T-helper 1 cell treated with Interleukin-12 subunit alpha and Interleukin-12 subunit beta and Interleukin-4 antibody, amounts not matched to agents 30 ng/mL and 1 ng/mL, for 36 hours (primary cell): ENCODE results near the gene HM13. TPM values are rescaled to one million over a fixed set of nuclear protein-coding genes. Genes with fewer than 3 reads are reported as not detected.
"Not testable (repeated sequence)": the region's sequence is repeated elsewhere in the genome, so short reads cannot be mapped to it uniquely, and the experiment has no call there.

Experiments used
- intact Hi-C: fragments of 100-400 bp; cut with micrococcal nuclease; formaldehyde crosslinking; loops from one replicate; pipeline ENCODE4 v1.15.1; 2024
- total RNA-seq: library from RNA; stranded (reverse); gene quantifications from 2 replicates; pipeline ENCODE4 v1.2.3, GENCODE V29; 2022

The HM13 gene
- total RNA-seq, 1 donor from 2014 or later: 203 TPM

DNA sequence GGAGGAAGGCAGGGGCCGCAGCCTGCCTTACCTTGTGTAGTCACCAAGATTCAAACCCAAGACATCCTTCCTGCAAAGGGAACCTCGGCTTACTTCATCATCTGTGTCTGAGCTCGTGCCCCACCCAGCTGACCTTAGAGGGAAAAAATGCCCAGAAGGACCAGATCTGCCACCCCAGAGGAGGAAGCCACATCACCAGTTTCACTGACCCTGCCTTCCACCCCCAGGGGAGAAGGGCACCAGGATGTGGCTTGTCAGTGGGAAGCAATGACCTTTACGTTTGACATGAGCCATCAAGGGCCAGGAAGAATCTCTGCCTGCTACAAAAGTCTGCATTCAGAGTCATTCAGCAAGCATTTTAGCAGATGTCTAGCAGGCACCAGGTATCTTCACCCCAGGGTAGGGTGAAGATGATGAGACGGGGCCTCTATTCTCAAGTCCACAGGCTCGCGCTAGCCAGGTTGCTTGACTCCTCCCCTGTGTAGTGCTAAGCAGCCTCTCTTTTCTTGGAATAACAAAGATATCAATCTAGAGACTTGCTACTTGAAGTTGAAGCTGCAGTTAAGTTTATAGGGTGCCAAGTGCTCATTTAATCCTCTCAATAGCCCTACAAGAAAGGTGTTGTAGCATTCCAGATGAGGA lies 28.1 kb downstream of the HM13 start:
- intact Hi-C loops: no loop called here

DNA sequence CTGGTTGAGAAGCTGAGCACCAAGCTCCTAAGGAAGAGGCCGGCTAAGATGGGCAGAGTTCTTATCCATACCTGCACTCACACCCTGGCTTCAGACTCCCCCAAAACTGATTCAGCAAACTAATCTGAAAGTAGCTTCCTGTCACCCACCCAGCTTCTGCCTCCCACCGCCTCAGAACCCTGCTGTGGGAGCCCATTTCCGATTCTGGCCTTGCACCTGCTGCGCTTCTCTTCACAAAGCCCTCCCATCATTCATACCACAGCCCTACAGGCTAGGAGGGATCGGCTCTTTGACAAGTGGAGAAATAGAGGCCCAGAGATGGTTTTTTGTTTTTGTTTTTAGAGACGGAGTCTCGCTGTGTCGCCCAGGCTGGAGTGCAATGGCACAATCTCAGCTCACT lies 28.7 kb downstream of the HM13 start:
- intact Hi-C loops: no loop called here

DNA sequence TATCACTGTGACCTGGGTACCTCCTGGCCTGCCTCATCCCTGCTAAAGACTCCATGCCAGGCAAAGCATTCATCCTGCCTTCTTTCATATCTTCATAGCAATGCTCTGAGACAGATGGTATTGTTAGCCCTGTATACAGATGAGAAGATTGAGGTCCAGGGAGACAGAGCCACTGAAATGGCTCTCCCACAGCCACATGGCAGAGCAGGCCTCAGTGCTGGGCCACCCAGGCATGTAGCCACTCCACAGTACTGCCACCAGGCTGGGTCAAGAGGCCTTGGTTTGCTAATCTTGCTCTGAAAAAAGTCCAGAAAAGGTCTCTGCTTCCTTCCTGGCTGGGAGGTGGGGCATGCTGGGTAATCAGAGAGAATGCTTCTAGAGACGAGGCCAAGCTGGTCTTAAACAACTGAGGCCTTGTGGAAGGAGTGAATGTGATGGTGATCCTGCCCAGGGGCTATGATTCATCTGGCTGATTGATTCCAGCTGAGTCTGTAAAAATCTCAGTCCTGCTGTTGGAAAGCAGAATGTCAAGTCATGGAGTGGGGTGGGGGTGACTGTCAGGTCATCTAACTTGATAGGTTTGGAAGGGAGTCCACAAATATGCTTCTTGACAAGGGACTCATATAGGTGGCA lies 29.8 kb downstream of the HM13 start:
- intact Hi-C loops: no loop called here

- intact Hi-C loops: no loop called here
These were observed 30.4 kb downstream of the HM13 start for GRCh38 chr20:31544600-31544999.

- intact Hi-C loops: not testable (repeated sequence)
These were observed 31.4 kb downstream of the HM13 start for GRCh38 chr20:31545621-31546040.

GRCh38 chr20:31547017-31547675 lies 32.9 kb downstream of the HM13 start:
- intact Hi-C loops: loop anchor here (1.0 kb wide), 1 partner anchor 33 kb away; the partner anchor contains the start of gene HM13

DNA sequence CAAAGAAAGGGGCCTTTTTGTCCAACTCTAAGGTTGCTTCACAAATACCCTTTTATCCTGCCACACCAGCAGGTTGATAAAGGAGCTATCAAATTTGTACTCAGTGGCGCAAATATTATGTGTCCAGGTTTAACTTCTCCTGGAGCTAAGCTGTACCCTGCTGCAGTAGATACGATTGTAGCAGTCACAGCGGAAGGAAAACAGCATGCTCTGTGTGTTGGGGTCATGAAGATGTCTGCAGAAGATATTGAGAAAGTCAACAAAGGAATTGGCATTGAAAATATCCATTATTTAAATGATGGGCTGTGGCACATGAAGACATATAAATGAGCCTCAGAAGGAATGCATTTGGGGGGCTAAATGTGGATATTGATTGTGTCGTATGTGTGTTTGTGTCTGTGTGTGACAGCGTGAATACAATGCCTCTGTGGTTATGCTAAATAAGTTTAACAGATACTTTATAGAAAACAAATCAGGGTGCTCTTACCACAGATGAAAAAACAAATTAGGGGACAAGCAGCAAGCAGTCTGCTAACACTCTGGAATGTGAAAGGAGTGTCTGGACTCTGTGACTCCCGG lies 33.6 kb downstream of the HM13 start:
- intact Hi-C loops: loop anchor here (1.0 kb wide), 1 partner anchor 34 kb away; the partner anchor contains the start of gene HM13

DNA sequence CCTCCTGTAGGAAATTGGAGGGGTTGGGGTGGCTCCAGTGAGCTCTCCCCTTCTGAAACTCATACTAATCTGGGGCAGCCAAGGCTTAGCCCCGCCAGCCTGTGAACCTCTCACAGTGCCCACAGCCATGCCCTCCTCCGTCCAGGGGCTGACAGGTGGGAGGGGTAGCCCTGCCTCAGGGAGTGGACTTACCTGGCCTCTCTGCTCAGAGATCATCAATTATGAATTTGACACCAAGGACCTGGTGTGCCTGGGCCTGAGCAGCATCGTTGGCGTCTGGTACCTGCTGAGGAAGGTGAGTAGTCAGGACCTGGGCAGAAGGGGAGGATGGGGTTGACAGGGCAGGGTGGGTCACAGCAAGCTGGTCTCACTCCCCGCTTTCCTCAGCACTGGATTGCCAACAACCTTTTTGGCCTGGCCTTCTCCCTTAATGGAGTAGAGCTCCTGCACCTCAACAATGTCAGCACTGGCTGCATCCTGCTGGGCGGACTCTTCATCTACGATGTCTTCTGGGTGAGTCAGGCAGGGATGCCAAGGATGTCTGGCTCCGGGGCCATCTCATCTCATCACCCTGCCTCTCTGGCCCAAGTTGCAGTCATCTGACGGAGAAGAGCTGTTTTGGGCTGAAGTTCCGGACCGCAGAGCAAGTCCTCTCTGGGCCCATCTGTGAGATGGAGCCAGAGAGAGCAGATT lies 34.7 kb downstream of the HM13 start:
- intact Hi-C loops: no loop called here

DNA sequence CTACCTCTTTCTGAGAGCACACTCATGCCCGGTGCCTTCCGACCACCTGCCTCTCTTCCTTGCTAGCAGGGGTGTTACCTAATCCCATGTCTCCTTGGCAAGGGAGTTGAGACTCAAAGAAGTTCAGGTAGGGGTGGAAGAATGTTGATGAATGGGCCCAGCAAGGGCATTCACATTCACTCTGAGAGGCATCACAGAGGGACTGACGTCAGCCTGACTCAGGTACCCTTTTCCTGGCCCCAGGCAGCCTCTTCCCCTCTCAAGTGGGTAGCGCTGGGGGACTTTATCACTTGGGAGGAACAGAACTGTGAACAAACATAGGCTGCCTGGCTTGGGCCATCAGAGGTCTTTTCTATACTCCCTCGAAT lies 35.3 kb downstream of the HM13 start:
- intact Hi-C loops: no loop called here

DNA sequence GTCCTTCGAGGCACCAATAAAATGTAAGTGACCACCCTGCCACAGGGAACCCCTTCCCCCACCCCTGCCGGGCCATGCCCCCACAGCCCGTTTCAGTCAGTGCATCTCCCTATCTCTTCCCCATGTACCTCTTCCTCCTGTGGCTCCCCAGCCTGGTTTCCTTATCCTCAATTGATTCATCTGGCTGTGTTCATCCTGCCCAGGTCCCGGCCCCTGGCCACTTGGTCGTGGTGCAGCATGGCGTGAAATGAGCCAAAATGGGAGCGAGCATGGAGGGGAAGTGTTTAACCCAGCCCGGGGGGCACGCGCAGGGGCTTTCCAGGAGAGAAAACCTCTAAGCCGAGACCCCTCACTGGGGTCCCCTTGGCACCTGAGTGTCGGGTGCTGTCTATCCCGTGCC lies 35.9 kb downstream of the HM13 start:
- intact Hi-C loops: no loop called here

- intact Hi-C loops: no loop called here
These were observed 37.2 kb downstream of the HM13 start for GRCh38 chr20:31551163-31552081.

GRCh38 chr20:31555203-31555775 lies 41.0 kb downstream of the HM13 start:
- intact Hi-C loops: no loop called here

GRCh38 chr20:31559704-31560093 lies 45.5 kb downstream of the HM13 start:
- intact Hi-C loops: loop anchor here (1.0 kb wide), 5 partner anchors 10 to 164 kb away; partner anchors contain the start of gene HM13

DNA sequence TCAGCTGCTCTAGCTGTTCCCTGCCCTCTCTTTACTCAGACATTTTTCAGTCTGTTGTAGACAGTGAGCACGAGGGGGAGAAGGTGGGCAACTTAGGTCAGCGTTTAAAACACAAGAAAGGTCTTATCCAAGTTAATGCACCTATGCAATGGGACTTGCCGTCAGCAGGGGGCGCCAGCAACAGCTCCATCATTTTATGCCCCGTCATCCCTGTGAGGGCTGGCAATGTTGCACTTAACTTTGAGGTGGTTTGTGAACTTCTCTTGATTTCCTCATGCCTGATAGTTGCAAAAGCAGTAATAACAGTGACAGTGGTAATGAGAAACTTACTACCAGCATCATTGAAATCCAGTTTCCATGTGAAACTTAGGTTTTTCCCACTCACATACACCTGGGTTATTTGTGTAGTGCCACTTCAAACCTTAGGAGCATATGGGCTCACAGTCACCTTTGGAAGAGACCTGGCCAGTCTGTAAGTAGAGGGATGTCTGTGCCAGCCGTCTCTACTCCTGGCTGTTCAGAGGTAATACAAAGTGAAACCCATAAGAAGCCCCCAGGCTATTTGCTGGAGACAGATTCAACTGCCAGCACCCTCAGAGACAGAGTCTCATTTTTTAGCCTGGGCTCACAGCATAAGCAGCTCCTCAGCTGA lies 46.0 kb downstream of the HM13 start:
- intact Hi-C loops: loop anchor here (1.0 kb wide), 5 partner anchors 9 to 163 kb away; partner anchors contain the start of gene HM13

- intact Hi-C loops: loop anchor here (1.0 kb wide), 5 partner anchors 8 to 162 kb away; partner anchors contain the start of gene HM13
These were observed 46.7 kb downstream of the HM13 start for GRCh38 chr20:31560746-31561598.

GRCh38 chr20:31562241-31562640 lies 48.0 kb downstream of the HM13 start:
- intact Hi-C loops: no loop called here

DNA sequence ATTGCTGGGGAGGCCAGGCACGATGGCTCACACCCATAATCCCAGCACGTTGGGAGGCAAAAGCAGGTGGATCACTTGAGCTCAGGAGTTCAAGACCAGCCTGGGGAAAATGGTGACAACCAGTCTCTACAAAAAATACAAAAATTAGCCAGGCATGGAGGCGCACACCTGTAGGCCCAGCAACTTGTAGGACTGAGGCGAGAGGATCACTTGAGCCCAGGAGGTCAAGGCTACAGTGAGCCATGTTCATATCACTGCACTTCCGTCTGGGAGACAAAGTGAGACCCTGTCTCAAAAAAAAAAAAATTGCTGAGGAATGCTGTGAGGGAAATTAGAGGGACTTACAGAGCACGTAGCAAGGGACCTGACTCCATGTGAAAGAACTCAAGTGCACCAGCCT lies 50.0 kb downstream of the HM13 start:
- intact Hi-C loops: no loop called here

GRCh38 chr20:31565699-31566318 lies 51.6 kb downstream of the HM13 start:
- intact Hi-C loops: no loop called here
